CD4-positive, alpha-beta T cell treated with Interleukin-4 for 4 hours (primary cell): ENCODE data around the gene PARD3.

ENCODE experiments used
- DNase-seq: peaks from one replicate; pipeline ENCODE4 v3.0.0-alpha.2; 2020

The PARD3 gene

GRCh38 chr10:34319197-34319846 is 495.8 kb downstream of the PARD3 start:
- DNase-seq = no peak

- DNase-seq = no peak
Measured at GRCh38 chr10:34316154-34316553, 498.9 kb downstream of the PARD3 start.

- DNase-seq = no peak
Measured at GRCh38 chr10:34314457-34314856, 500.6 kb downstream of the PARD3 start.

- DNase-seq = no peak
Measured at GRCh38 chr10:34313888-34314287, 501.2 kb downstream of the PARD3 start.

- DNase-seq = no peak
Measured at GRCh38 chr10:34313353-34313752, 501.7 kb downstream of the PARD3 start.

- no peak for DNase-seq
Measured at GRCh38 chr10:34311679-34312078, 503.4 kb downstream of the PARD3 start.

GRCh38 chr10:34310234-34310633 is 504.9 kb downstream of the PARD3 start:
- DNase-seq = no peak

GRCh38 chr10:34305189-34305588 is 509.9 kb downstream of the PARD3 start:
- no peak for DNase-seq

- no peak for DNase-seq
Measured at GRCh38 chr10:34303022-34303421, 512.1 kb downstream of the PARD3 start.

- DNase-seq = no peak
Measured at GRCh38 chr10:34299105-34299611, 515.9 kb downstream of the PARD3 start.

GRCh38 chr10:34298346-34298818 is 516.7 kb downstream of the PARD3 start:
- DNase-seq = no peak

GRCh38 chr10:34297541-34298345 is 517.4 kb downstream of the PARD3 start:
- DNase-seq = no peak

- no peak for DNase-seq
Measured at GRCh38 chr10:34295142-34295548, 520.0 kb downstream of the PARD3 start.

- no peak for DNase-seq
Measured at GRCh38 chr10:34294137-34294536, 521.0 kb downstream of the PARD3 start.

GRCh38 chr10:34292675-34293074 is 522.4 kb downstream of the PARD3 start:
- DNase-seq = no peak

- DNase-seq = no peak
Measured at GRCh38 chr10:34292194-34292565, 522.9 kb downstream of the PARD3 start.

GRCh38 chr10:34291466-34292193 is 523.5 kb downstream of the PARD3 start:
- no peak for DNase-seq

GRCh38 chr10:34290412-34291081 is 524.5 kb downstream of the PARD3 start:
- DNase-seq = no peak

GRCh38 chr10:34288634-34289033 is 526.5 kb downstream of the PARD3 start:
- DNase-seq = no peak

GRCh38 chr10:34286136-34286739 is 528.9 kb downstream of the PARD3 start:
- no peak for DNase-seq

- no peak for DNase-seq
Measured at GRCh38 chr10:34281661-34282582, 533.2 kb downstream of the PARD3 start.
